Measurements from ENCODE around the gene SLC25A14. TPM values are rescaled to one million over a fixed set of nuclear protein-coding genes. Genes with fewer than 3 reads are reported as not detected.

The SLC25A14 gene
- total and polyA plus RNA-seq, 2 donors (not counting 3 experiments of a cell fraction or from before 2014, with no cell fraction given), result 10.6 to 11.5 TPM

- no TSS peak for BruUV-seq (replicated peaks)
- no peak for FAIRE-seq
- no peaks in the 10 kb centered on the region for H3K27me3 ChIP-seq (ENCODE audit: control insufficient read depth in 2 of 2, insufficient read depth in 2 of 2, low read length in 2 of 2)
- POLR2A ChIA-PET, result no interaction called here
- H3K9ac ChIP-seq (replicated peaks; ENCODE audit: extremely low read depth, insufficient read depth, low read length), result no peak overlapping the region
- H3K27ac ChIP-seq (ENCODE audit: insufficient read depth, low read depth, low read length), result no peak overlapping the region
- H3K36me3 ChIP-seq (ENCODE audit: control insufficient read depth in 2 of 2, extremely low read depth in 1 of 2, insufficient read depth in 2 of 2, low read length in 2 of 2), result no peaks in the 10 kb centered on the region
- no peaks in the 10 kb centered on the region for H4K20me1 ChIP-seq (replicated peaks; ENCODE audit: control insufficient read depth, extremely low read depth, insufficient read depth, low read length)
- no peaks in the 10 kb centered on the region for H3K79me2 ChIP-seq (ENCODE audit: control insufficient read depth, insufficient read depth, low read length)
- H3K4me1 ChIP-seq (ENCODE audit: control insufficient read depth, extremely low read depth, insufficient read depth, low read length), result no peaks in the 10 kb centered on the region
- dilution Hi-C loops (cut with MboI; ENCODE audit: extremely low pct_ligation_motif_present, low sequenced_read_pairs), result no loop called here
- H3K4me2 ChIP-seq (ENCODE audit: insufficient read depth, low read length), result no peak overlapping the region
- H3K4me3 ChIP-seq (replicated peaks in 1 of 3; ENCODE audit: insufficient read depth in 1 of 3, low read depth in 1 of 3, low read length in 3 of 3), result no peak overlapping the region
- intact Hi-C loops (cut with micrococcal nuclease), result no loop called here
- no peaks in the 10 kb centered on the region for H3K9me1 ChIP-seq (replicated peaks; ENCODE audit: control insufficient read depth, extremely low read depth, insufficient read depth, low read length)
- CTCF ChIA-PET, result no interaction called here
- TF ChIP-seq EZH2 (IDR thresholded peaks at IDR 0.05; ENCODE audit: borderline replicate concordance, low read depth, low read length, severe bottlenecking), result no peak
- no peak for TF ChIP-seq MYC (IDR thresholded peaks at IDR 0.05; ENCODE audit: low read depth, low read length)
- TF ChIP-seq GATA2 (IDR thresholded peaks at IDR 0.05; ENCODE audit: insufficient read depth, insufficient read length, low read depth, low read length), result no peak
- no peak for TF ChIP-seq CTCF (IDR thresholded peaks at IDR 0.05; ENCODE audit: extremely low read depth in 1 of 2, insufficient read depth in 1 of 2, low read depth in 1 of 2, low read length in 2 of 2)
- TF ChIP-seq POLR2AphosphoS5 (IDR thresholded peaks at IDR 0.05; ENCODE audit: insufficient read depth, low read depth, low read length), result no peak
- no peak for TF ChIP-seq JUN (IDR thresholded peaks at IDR 0.05; ENCODE audit: borderline replicate concordance, insufficient read depth, insufficient read length, low read depth)
- H2AFZ ChIP-seq (ENCODE audit: low read depth, low read length), result no peak overlapping the region
- no peak for DNase-seq (ENCODE audit: low read depth, low spot score)
- no peaks in the 10 kb centered on the region for H3K9me3 ChIP-seq (replicated peaks; ENCODE audit: control insufficient read depth, insufficient read depth, low read length)
Observed at GRCh38 chrX:130418740-130419139, 79.0 kb downstream of the SLC25A14 start.

- H3K4me2 ChIP-seq (ENCODE audit: insufficient read depth, low read length), result no peak overlapping the region
- no peak for TF ChIP-seq GATA2 (IDR thresholded peaks at IDR 0.05; ENCODE audit: insufficient read depth, insufficient read length, low read depth, low read length)
- TF ChIP-seq FOS (IDR thresholded peaks at IDR 0.05; ENCODE audit: borderline replicate concordance, insufficient read depth, low read length), result no peak
- TF ChIP-seq MYC (IDR thresholded peaks at IDR 0.05; ENCODE audit: low read depth, low read length), result no peak
- TF ChIP-seq CTCF (IDR thresholded peaks at IDR 0.05; ENCODE audit: extremely low read depth in 1 of 2, insufficient read depth in 1 of 2, low read depth in 1 of 2, low read length in 2 of 2), result no peak
- no peak for TF ChIP-seq JUN (IDR thresholded peaks at IDR 0.05; ENCODE audit: borderline replicate concordance, insufficient read depth, insufficient read length, low read depth)
- no peak for TF ChIP-seq POLR2A (IDR thresholded peaks at IDR 0.05; ENCODE audit: low read depth, low read length)
- TF ChIP-seq MAX (IDR thresholded peaks at IDR 0.05; ENCODE audit: insufficient read depth, insufficient read length), result no peak
- no peak for TF ChIP-seq POLR2AphosphoS5 (IDR thresholded peaks at IDR 0.05; ENCODE audit: insufficient read depth, low read depth, low read length)
- no peak for TF ChIP-seq EZH2 (IDR thresholded peaks at IDR 0.05; ENCODE audit: borderline replicate concordance, low read depth, low read length, severe bottlenecking)
- no peak overlapping the region for H3K9ac ChIP-seq (replicated peaks; ENCODE audit: extremely low read depth, insufficient read depth, low read length)
- H2AFZ ChIP-seq (ENCODE audit: low read depth, low read length), result no peak overlapping the region
- H4K20me1 ChIP-seq (replicated peaks; ENCODE audit: control insufficient read depth, extremely low read depth, insufficient read depth, low read length), result no peaks in the 10 kb centered on the region
- H3K27ac ChIP-seq (ENCODE audit: insufficient read depth, low read depth, low read length), result no peak overlapping the region
- H3K36me3 ChIP-seq (ENCODE audit: control insufficient read depth in 2 of 2, extremely low read depth in 1 of 2, insufficient read depth in 2 of 2, low read length in 2 of 2), result no peaks in the 10 kb centered on the region
- no peaks in the 10 kb centered on the region for H3K9me1 ChIP-seq (replicated peaks; ENCODE audit: control insufficient read depth, extremely low read depth, insufficient read depth, low read length)
- H3K27me3 ChIP-seq (ENCODE audit: control insufficient read depth in 2 of 2, insufficient read depth in 2 of 2, low read length in 2 of 2), result no peaks in the 10 kb centered on the region
- H3K4me1 ChIP-seq (ENCODE audit: control insufficient read depth, extremely low read depth, insufficient read depth, low read length), result no peaks in the 10 kb centered on the region
- DNase-seq (ENCODE audit: low read depth, low spot score), result no peak
- CTCF ChIA-PET, result no interaction called here
- FAIRE-seq, result no peak
- POLR2A ChIA-PET, result no interaction called here
- no peaks in the 10 kb centered on the region for H3K9me3 ChIP-seq (replicated peaks; ENCODE audit: control insufficient read depth, insufficient read depth, low read length)
- dilution Hi-C loops (cut with MboI; ENCODE audit: extremely low pct_ligation_motif_present, low sequenced_read_pairs) (no loop called here), intact Hi-C loops (cut with micrococcal nuclease) (no loop called here)
- H3K4me3 ChIP-seq (replicated peaks in 1 of 3; ENCODE audit: insufficient read depth in 1 of 3, low read depth in 1 of 3, low read length in 3 of 3), result no peak overlapping the region
- BruUV-seq (replicated peaks), result no TSS peak
- no peaks in the 10 kb centered on the region for H3K79me2 ChIP-seq (ENCODE audit: control insufficient read depth, insufficient read depth, low read length)
Observed at GRCh38 chrX:130419263-130419662, 79.5 kb downstream of the SLC25A14 start.

Data from endothelial cell of umbilical vein (primary cell).